ENCODE data around the gene ATG5. TPM values are rescaled to one million over a fixed set of nuclear protein-coding genes. Genes with fewer than 3 reads are reported as not detected.

Gene ATG5
- total RNA-seq, 4 donors from 2014 or later: 14.6 to 34.9 (median 25.3) TPM

DNA sequence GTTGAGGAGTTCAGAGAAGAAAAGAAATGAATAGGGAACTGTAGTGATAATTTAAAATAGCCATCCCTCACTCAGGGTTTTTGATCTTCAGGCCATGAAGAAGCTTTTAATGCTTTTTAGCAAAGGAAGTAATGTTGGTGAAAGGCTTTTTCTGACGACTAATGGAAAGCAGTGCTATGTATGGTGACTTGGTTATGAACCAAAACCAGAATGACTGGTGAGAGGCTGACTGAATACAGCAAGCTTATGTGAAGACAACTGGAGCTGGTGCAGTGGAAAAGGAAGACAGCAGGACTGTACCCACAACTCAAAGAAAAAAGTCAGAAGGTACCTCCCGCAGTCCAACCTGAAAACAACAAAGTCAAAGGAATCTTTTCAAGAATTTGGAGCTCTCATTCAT, 120.6 kb downstream of the ATG5 start:
- intact Hi-C loops (cut with DNase I): no loop called here
- H3K27me3 ChIP-seq: no peaks in the 10 kb centered on the region
- no peaks in the 10 kb centered on the region for H3K9me3 ChIP-seq
- peaks cover 0 to 27% (median 0%) of the 10 kb centered on the region in 3 donors for H3K36me3 ChIP-seq
- DNase-seq: no peak
- no peak overlapping the region for H3K4me3 ChIP-seq
- WGBS, 2 donors: 66 to 79% methylated on average over 2 of the region's 2 CpGs
- H3K4me1 ChIP-seq: peaks cover 0 to 10% (median 0%) of the 10 kb centered on the region in 3 donors
- H3K27ac ChIP-seq: peak overlapping the region in 2 of 4 donors; percentile 3 to 33
- TF ChIP-seq, protein P1, sequence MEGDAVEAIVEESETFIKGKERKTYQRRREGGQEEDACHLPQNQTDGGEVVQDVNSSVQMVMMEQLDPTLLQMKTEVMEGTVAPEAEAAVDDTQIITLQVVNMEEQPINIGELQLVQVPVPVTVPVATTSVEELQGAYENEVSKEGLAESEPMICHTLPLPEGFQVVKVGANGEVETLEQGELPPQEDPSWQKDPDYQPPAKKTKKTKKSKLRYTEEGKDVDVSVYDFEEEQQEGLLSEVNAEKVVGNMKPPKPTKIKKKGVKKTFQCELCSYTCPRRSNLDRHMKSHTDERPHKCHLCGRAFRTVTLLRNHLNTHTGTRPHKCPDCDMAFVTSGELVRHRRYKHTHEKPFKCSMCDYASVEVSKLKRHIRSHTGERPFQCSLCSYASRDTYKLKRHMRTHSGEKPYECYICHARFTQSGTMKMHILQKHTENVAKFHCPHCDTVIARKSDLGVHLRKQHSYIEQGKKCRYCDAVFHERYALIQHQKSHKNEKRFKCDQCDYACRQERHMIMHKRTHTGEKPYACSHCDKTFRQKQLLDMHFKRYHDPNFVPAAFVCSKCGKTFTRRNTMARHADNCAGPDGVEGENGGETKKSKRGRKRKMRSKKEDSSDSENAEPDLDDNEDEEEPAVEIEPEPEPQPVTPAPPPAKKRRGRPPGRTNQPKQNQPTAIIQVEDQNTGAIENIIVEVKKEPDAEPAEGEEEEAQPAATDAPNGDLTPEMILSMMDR (IDR thresholded peaks at IDR 0.05): no peak

DNA sequence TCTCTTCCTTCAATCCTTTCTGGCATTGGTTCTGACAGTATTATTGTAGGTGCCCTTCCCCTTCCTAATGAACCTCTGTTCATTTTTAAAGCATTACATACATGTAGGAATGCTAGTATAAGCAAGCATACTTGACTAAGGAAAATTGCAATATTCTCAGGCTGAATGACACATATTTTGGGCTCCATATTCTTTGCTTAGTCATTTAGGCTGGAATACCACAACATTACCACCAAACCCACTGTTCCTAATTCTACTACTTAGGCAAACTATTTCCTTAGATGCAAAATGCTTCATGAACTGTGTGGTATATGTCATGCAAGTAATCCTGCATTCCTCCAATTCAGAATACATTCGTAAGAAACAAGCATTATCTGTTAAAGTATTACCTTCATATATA, 125.6 kb downstream of the ATG5 start:
- Histone ChIP-seq H3K27ac (no peak overlapping the region), H3K36me3 (peaks cover 0 to 29% (median 0%) of the 10 kb centered on the region in 3 donors), H3K4me3 (no peak overlapping the region), H3K27me3 (no peaks in the 10 kb centered on the region), H3K9me3 (no peaks in the 10 kb centered on the region), H3K4me1 (peaks cover 0 to 25% (median 0%) of the 10 kb centered on the region in 3 donors)
- DNase-seq: no peak
- TF ChIP-seq POLR2A (IDR thresholded peaks at IDR 0.05): no peak
- TF ChIP-seq, protein P1 (IDR thresholded peaks at IDR 0.05): no peak
- intact Hi-C loops (cut with DNase I): no loop called here
- 81 to 93% methylated on average over 1 of the region's 1 CpG for WGBS, 2 donors

DNA sequence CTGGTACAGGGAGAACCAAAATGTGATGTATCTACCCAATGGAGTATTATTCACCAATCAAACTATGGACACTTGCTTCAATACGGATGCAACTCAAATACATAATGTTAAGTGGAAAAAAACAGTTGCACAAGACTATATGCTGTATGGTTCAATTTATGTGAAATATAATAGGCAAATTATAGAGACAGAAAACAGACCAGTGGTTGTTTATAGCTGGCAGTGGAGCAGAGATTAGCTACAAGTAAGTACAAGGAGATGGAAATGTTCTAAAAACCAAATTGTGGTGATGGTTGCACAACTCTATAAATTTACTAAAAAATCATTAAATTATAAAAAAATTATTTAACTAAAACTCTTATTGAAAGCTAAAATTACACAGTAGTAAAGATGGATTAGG, 126.2 kb downstream of the ATG5 start:
- WGBS, 2 donors: 88 to 92% methylated on average over 1 of the region's 1 CpG
- DNase-seq: no peak
- H3K4me1 ChIP-seq: peaks cover 0 to 20% (median 0%) of the 10 kb centered on the region in 3 donors
- H3K27me3 ChIP-seq: no peaks in the 10 kb centered on the region
- H3K9me3 ChIP-seq: no peaks in the 10 kb centered on the region
- no peak overlapping the region for H3K4me3 ChIP-seq
- intact Hi-C loops (cut with DNase I): no loop called here
- peaks cover 0 to 29% (median 0%) of the 10 kb centered on the region in 3 donors for H3K36me3 ChIP-seq
- H3K27ac ChIP-seq: no peak overlapping the region
- TF ChIP-seq, protein P1 (IDR thresholded peaks at IDR 0.05): no peak
- no peak for TF ChIP-seq POLR2A (IDR thresholded peaks at IDR 0.05)

DNA sequence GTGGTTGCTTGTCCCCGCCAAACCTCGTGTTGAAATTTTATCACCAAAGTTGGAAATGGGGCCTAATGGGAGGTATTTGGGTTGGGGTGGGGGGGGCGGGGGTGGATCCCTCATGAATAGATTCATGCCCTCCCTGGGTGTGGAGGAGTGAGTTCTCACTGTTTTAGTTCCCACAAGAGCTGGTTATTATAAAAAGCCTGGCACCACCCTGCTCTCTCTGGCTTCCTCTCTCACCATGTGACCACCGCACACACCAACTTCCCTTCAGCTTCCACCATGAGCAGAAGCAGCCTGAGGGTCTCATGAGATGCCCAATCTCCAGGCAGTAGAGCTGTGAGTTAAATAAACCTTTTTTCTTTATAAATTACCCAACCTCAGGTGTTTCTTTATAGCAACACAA, 128.1 kb downstream of the ATG5 start:
- peaks cover 0 to 20% (median 0%) of the 10 kb centered on the region in 3 donors for H3K4me1 ChIP-seq
- no peaks in the 10 kb centered on the region for H3K9me3 ChIP-seq
- peaks cover 0 to 29% (median 0%) of the 10 kb centered on the region in 3 donors for H3K36me3 ChIP-seq
- no peak overlapping the region for H3K27ac ChIP-seq
- DNase-seq: no peak
- intact Hi-C loops (cut with DNase I): no loop called here
- 69 to 79% methylated on average over 2 to 4 of the region's 4 CpGs for WGBS, 2 donors
- no peak overlapping the region for H3K4me3 ChIP-seq
- H3K27me3 ChIP-seq: no peaks in the 10 kb centered on the region
- TF ChIP-seq, protein P1 (IDR thresholded peaks at IDR 0.05): no peak
- no peak for TF ChIP-seq POLR2A (IDR thresholded peaks at IDR 0.05)

DNA sequence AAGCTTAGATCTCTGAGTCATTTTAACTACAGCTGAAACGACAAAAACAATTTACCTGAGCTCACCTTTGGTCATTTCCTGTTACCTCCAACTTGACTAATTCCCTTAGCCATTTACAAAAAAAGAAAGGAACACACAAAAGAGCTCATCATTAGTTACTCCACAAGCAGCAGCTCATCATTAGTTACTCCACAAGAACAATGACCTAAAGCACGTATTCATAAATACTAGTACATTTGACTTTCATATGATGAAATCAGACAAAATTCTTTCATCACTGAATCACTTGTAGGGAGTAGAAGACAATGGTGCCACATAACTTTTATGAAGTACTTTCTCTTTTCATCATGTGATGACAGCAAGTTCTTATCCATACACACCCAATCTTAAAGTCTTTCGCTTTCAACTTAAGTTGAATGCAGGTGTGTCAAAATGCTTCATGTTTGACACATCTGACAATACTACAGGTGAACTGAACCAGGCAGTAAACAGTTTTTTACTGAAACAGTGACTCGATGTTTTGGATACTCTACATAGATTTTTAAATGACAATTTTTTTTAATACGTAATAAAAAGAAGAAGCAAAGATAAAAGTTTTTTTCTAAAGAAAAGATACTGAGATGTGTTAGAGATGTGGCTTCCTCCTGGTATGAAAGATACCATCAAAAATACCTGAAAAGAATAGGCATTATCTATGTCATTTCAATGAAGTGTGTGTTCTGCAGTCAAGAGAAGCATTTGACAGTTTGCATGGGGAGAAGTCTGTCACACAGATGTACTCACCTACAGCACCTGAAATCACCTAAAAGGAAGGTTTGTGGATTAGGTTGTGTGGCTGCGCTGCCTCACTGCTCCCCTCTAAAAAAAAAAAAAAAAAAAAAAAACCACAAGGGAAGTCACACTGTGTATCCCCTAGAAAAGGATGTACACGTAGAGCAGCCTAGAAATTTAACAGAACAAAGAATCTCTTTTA, 130.3 kb downstream of the ATG5 start:
- Histone ChIP-seq H3K9me3 (no peaks in the 10 kb centered on the region), H3K4me1 (peaks cover 0 to 20% (median 0%) of the 10 kb centered on the region in 3 donors), H3K36me3 (peaks cover 0 to 10% (median 0%) of the 10 kb centered on the region in 3 donors), H3K4me3 (no peak overlapping the region), H3K27me3 (no peaks in the 10 kb centered on the region), H3K27ac (peak overlapping the region; percentile 7 to 75 (median 68))
- no peak for DNase-seq
- intact Hi-C loops (cut with DNase I): no loop called here
- TF ChIP-seq POLR2A (IDR thresholded peaks at IDR 0.05): no peak
- TF ChIP-seq, protein P1 (IDR thresholded peaks at IDR 0.05): no peak
- 47 to 60% methylated on average over 7 of the region's 7 CpGs for WGBS, 2 donors

Data from esophagus squamous epithelium (tissue), 5 donors.